Urinary bladder (tissue), 4 donors: Measurements from ENCODE around the gene ZNF610. TPM values are rescaled to one million over a fixed set of nuclear protein-coding genes. Genes with fewer than 3 reads are reported as not detected.

Experiments used
- DNase-seq: peaks from one replicate; pipeline ENCODE4 v3.0.0-alpha.2; 2015; ENCODE audit errors: extremely low spot score
- H3K27ac ChIP-seq: one replicate; pipeline ENCODE4 v1.5.1; 2013; ENCODE audit warnings: low read depth, mild to moderate bottlenecking, moderate library complexity
- H3K36me3 ChIP-seq: one replicate; pipeline ENCODE4 v1.6.1; 2013; ENCODE audit warnings: mild to moderate bottlenecking, moderate library complexity; ENCODE audit not compliant: insufficient read depth
- H3K4me1 ChIP-seq: one replicate; pipeline ENCODE4 v1.6.1; 2013; ENCODE audit warnings: mild to moderate bottlenecking, moderate library complexity; ENCODE audit not compliant: insufficient read depth
- H3K4me3 ChIP-seq: one replicate; pipeline ENCODE4 v1.5.1; 2013; ENCODE audit warnings: low read depth, low read length
- WGBS: extraction: QIAGEN DNeasy Blood & Tissue Kit; methylation state at CpG from one replicate; pipeline ENCODE4 v1.1.7; 2013; 5-methylcytosine and 5-hydroxymethylcytosine counted together
- polyA plus RNA-seq: library from polyadenylated mRNA; stranded (reverse); fragments of 200-250 nt; gene quantifications from one replicate; pipeline ENCODE4 v1.2.3, GENCODE V29; 2013
- total RNA-seq: library from RNA; depleted of rRNA; stranded (reverse); fragments of >200 nt; gene quantifications from one replicate; pipeline ENCODE4 v1.2.3, GENCODE V29; 2014
- donor health status: healthy with polysubstance abuse.
- donor health status: healthy.

Gene ZNF610
- total and polyA plus RNA-seq, 2 donors: 2.2 to 8.4 TPM

- DNase-seq: no peak
- no peak overlapping the region for H3K4me3 ChIP-seq
- WGBS: 11% methylated on average over 8 of the region's 8 CpGs
- no peak overlapping the region for H3K27ac ChIP-seq
- no peaks in the 10 kb centered on the region for H3K36me3 ChIP-seq
- no peaks in the 10 kb centered on the region for H3K4me1 ChIP-seq
These were observed 7.5 kb downstream of the ZNF610 start for GRCh38 chr19:52343548-52343947.

GRCh38 chr19:52345162-52345561 is 9.1 kb downstream of the ZNF610 start:
- no peaks in the 10 kb centered on the region for H3K4me1 ChIP-seq
- no peaks in the 10 kb centered on the region for H3K36me3 ChIP-seq
- H3K4me3 ChIP-seq: no peak overlapping the region
- H3K27ac ChIP-seq: no peak overlapping the region
- DNase-seq: no peak
- WGBS: 86% methylated on average over 6 of the region's 6 CpGs

- H3K27ac ChIP-seq: no peak overlapping the region
- 73% methylated on average over 9 of the region's 9 CpGs for WGBS
- H3K36me3 ChIP-seq: no peaks in the 10 kb centered on the region
- DNase-seq: no peak
- no peaks in the 10 kb centered on the region for H3K4me1 ChIP-seq
- no peak overlapping the region for H3K4me3 ChIP-seq
These were observed 15.5 kb downstream of the ZNF610 start for GRCh38 chr19:52351512-52351911.

- H3K4me3 ChIP-seq: no peak overlapping the region
- no peak for DNase-seq
- no peaks in the 10 kb centered on the region for H3K4me1 ChIP-seq
- H3K27ac ChIP-seq: no peak overlapping the region
- WGBS: 99% methylated on average over 8 of the region's 8 CpGs
- peaks cover 1% of the 10 kb centered on the region for H3K36me3 ChIP-seq
These were observed 30.4 kb downstream of the ZNF610 start for GRCh38 chr19:52366414-52366824.

GRCh38 chr19:52369559-52370340 is 33.7 kb downstream of the ZNF610 start, which contains the start of gene ZNF880:
Gene ZNF880 (plus strand): TSS chr19:52369923. CDS start chr19:52369966, 43 bp downstream.
- H3K4me1 ChIP-seq: no peaks in the 10 kb centered on the region
- peaks cover 14% of the 10 kb centered on the region for H3K36me3 ChIP-seq
- H3K4me3 ChIP-seq: peak within 1 kb of the TSS; percentile 58
- WGBS: 1% methylated on average over 52 of the region's 52 CpGs
- DNase-seq: peak; percentile 92
- peak within 1 kb of the TSS; percentile 87 for H3K27ac ChIP-seq

GRCh38 chr19:52370341-52370710 is 34.3 kb downstream of the ZNF610 start:
- H3K4me1 ChIP-seq: no peaks in the 10 kb centered on the region
- H3K36me3 ChIP-seq: peaks cover 14% of the 10 kb centered on the region
- H3K4me3 ChIP-seq: peak overlapping the region; percentile 58
- H3K27ac ChIP-seq: peak overlapping the region; percentile 87
- 28% methylated on average over 7 of the region's 7 CpGs for WGBS
- DNase-seq: no peak

- no peaks in the 10 kb centered on the region for H3K36me3 ChIP-seq
- WGBS: 67% methylated on average over 1 of the region's 1 CpG
- H3K4me1 ChIP-seq: no peaks in the 10 kb centered on the region
- DNase-seq: no peak
- no peak overlapping the region for H3K4me3 ChIP-seq
- H3K27ac ChIP-seq: no peak overlapping the region
These were observed 55.1 kb downstream of the ZNF610 start for GRCh38 chr19:52391135-52391534.

GRCh38 chr19:52397310-52398080 is 61.5 kb downstream of the ZNF610 start, which contains the start of gene ZNF528:
Gene ZNF528 (plus strand): TSS chr19:52397849. CDS start chr19:52402014, 4,165 bp downstream.
- Histone ChIP-seq H3K27ac (peak within 1 kb of the TSS; percentile 39), H3K4me1 (no peaks in the 10 kb centered on the region), H3K4me3 (peak within 1 kb of the TSS; percentile 78), H3K36me3 (peaks cover 12% of the 10 kb centered on the region)
- WGBS: under 1% methylated on average over 36 of the region's 36 CpGs
- peak; percentile 92 for DNase-seq

GRCh38 chr19:52398081-52398441 is 62.0 kb downstream of the ZNF610 start:
- H3K36me3 ChIP-seq: peaks cover 13% of the 10 kb centered on the region

GRCh38 chr19:52410276-52410675 is 74.2 kb downstream of the ZNF610 start:
- Histone ChIP-seq H3K36me3 (peaks cover 34% of the 10 kb centered on the region), H3K4me1 (no peaks in the 10 kb centered on the region), H3K4me3 (no peak overlapping the region), H3K27ac (no peak overlapping the region)
- no peak for DNase-seq
- WGBS: 90% methylated on average over 6 of the region's 6 CpGs

More at GRCh38 chr19:52398081-52398441, 62.0 kb downstream of the ZNF610 start:
- peak overlapping the region; percentile 78 for H3K4me3 ChIP-seq
- H3K27ac ChIP-seq: no peak overlapping the region
- WGBS: 2% methylated on average over 14 of the region's 14 CpGs
- no peak for DNase-seq
- H3K4me1 ChIP-seq: no peaks in the 10 kb centered on the region

GRCh38 chr19:52415711-52416110 is 79.7 kb downstream of the ZNF610 start:
- Histone ChIP-seq H3K27ac (no peak overlapping the region), H3K4me3 (no peak overlapping the region), H3K36me3 (peaks cover 9% of the 10 kb centered on the region), H3K4me1 (no peaks in the 10 kb centered on the region)
- WGBS: 98% methylated on average over 5 of the region's 5 CpGs
- no peak for DNase-seq
